ENCODE results near the gene PLPP3.

The PLPP3 gene

GRCh38 chr1:56496821-56497772 is 82.3 kb downstream of the PLPP3 start:
- DNase-seq (ENCODE audit: low read depth in 2 of 2), result no peak

GRCh38 chr1:56496158-56496557 is 83.2 kb downstream of the PLPP3 start:
- DNase-seq (ENCODE audit: low read depth in 2 of 2), result no peak

GRCh38 chr1:56495538-56495937 is 83.8 kb downstream of the PLPP3 start:
- DNase-seq (ENCODE audit: low read depth in 2 of 2), result no peak

GRCh38 chr1:56494306-56494705 is 85.1 kb downstream of the PLPP3 start:
- DNase-seq (ENCODE audit: low read depth in 2 of 2), result no peak

GRCh38 chr1:56493826-56494225 is 85.5 kb downstream of the PLPP3 start:
- no peak for DNase-seq (ENCODE audit: low read depth in 2 of 2)

- no peak for DNase-seq (ENCODE audit: low read depth in 2 of 2)
Measured at GRCh38 chr1:56491441-56491840, 87.9 kb downstream of the PLPP3 start.

- no peak for DNase-seq (ENCODE audit: low read depth in 2 of 2)
Measured at GRCh38 chr1:56490619-56491018, 88.7 kb downstream of the PLPP3 start.

GRCh38 chr1:56489695-56490094 is 89.7 kb downstream of the PLPP3 start:
- no peak for DNase-seq (ENCODE audit: low read depth in 2 of 2)

- DNase-seq (ENCODE audit: low read depth in 2 of 2), result no peak
Measured at GRCh38 chr1:56484695-56485094, 94.7 kb downstream of the PLPP3 start.

GRCh38 chr1:56483104-56483503 is 96.3 kb downstream of the PLPP3 start:
- DNase-seq (ENCODE audit: low read depth in 2 of 2), result no peak

- DNase-seq (ENCODE audit: low read depth in 2 of 2), result no peak
Measured at GRCh38 chr1:56482486-56482885, 96.9 kb downstream of the PLPP3 start.

GRCh38 chr1:56481140-56481694 is 98.1 kb downstream of the PLPP3 start:
- DNase-seq (ENCODE audit: low read depth in 2 of 2), result no peak

- no peak for DNase-seq (ENCODE audit: low read depth in 2 of 2)
Measured at GRCh38 chr1:56478734-56479133, 100.6 kb downstream of the PLPP3 start.

- DNase-seq (ENCODE audit: low read depth in 2 of 2), result no peak
Measured at GRCh38 chr1:56477164-56478111, 101.9 kb downstream of the PLPP3 start.

GRCh38 chr1:56473582-56474270 is 105.6 kb downstream of the PLPP3 start:
- no peak for DNase-seq (ENCODE audit: low read depth in 2 of 2)

GRCh38 chr1:56472860-56473259 is 106.5 kb downstream of the PLPP3 start:
- DNase-seq (ENCODE audit: low read depth in 2 of 2), result no peak

- no peak for DNase-seq (ENCODE audit: low read depth in 2 of 2)
Measured at GRCh38 chr1:56469640-56470371, 109.6 kb downstream of the PLPP3 start.

GRCh38 chr1:56468518-56468917 is 110.8 kb downstream of the PLPP3 start:
- DNase-seq (ENCODE audit: low read depth in 2 of 2), result no peak

- DNase-seq (ENCODE audit: low read depth in 2 of 2), result no peak
Measured at GRCh38 chr1:56466538-56466937, 112.8 kb downstream of the PLPP3 start.

- DNase-seq (ENCODE audit: low read depth in 2 of 2), result no peak
Measured at GRCh38 chr1:56464294-56464693, 115.1 kb downstream of the PLPP3 start.

GRCh38 chr1:56463376-56463775 is 116.0 kb downstream of the PLPP3 start:
- no peak for DNase-seq (ENCODE audit: low read depth in 2 of 2)
